Heart right ventricle (tissue), 16 donors: Measurements from ENCODE around the gene NHLRC1. TPM values are rescaled to one million over a fixed set of nuclear protein-coding genes. Genes with fewer than 3 reads are reported as not detected.

Experiments
- ATAC-seq, 8 donors: fragments of 200-7000 bp; cut with Tn5 transposase; one replicate each; pipeline ENCODE4 v1.9.1; 2020; ENCODE audit warnings: mild to moderate bottlenecking in 8 of 8, moderate library complexity in 8 of 8, moderate number of reproducible peaks in 1 of 8
- DNase-seq, 2 donors: peaks; one replicate each; pipeline ENCODE4 v3.0.0-alpha.2; 2020
- H3K27ac ChIP-seq, 10 donors: fragments of 200-600 bp; sonication (generic) in 2 of 10; one replicate each; pipeline versions ENCODE4 v1.5.0 to v1.8.0; 2020 to 2022; ENCODE audit warnings: mild to moderate bottlenecking in 3 of 10
- H3K27me3 ChIP-seq, 7 donors: fragments of 200-600 bp; one replicate each; pipeline ENCODE4 v1.8.0; 2021 to 2022; ENCODE audit warnings: mild to moderate bottlenecking in 2 of 7
- H3K36me3 ChIP-seq, 9 donors: fragments of 200-600 bp; sonication (generic) in 1 of 9; one replicate each; pipeline versions ENCODE4 v1.5.0 to v1.8.0; 2020 to 2022; ENCODE audit warnings: mild to moderate bottlenecking in 2 of 9
- H3K4me1 ChIP-seq, 9 donors: fragments of 200-600 bp; sonication (generic) in 1 of 9; one replicate each; pipeline versions ENCODE4 v1.5.0 to v1.8.0; 2020 to 2022; ENCODE audit warnings: mild to moderate bottlenecking in 4 of 9
- H3K4me3 ChIP-seq, 10 donors: fragments of 200-600 bp; sonication (generic) in 2 of 10; one replicate each; pipeline versions ENCODE4 v1.5.0 to v1.8.0; 2020 to 2022; ENCODE audit warnings: mild to moderate bottlenecking in 7 of 10, moderate library complexity in 2 of 10
- H3K9me3 ChIP-seq, 11 donors: fragments of 200-600 bp in 10 of 11; sonication (generic) in 2 of 11; one replicate each; pipeline versions ENCODE4 v1.5.0 to v1.8.0; 2013 to 2022; ENCODE audit warnings: mild to moderate bottlenecking in 2 of 11, control low read depth in 1 of 11, moderate library complexity in 1 of 11
- CTCF ChIP-seq, 9 donors: fragments of 200-600 bp; sonication (generic) in 2 of 9; IDR thresholded peaks; one replicate each; pipeline versions ENCODE4 v1.5.0 to v1.8.0; 2021 to 2022; ENCODE audit warnings: antibody characterized with exemption in 9 of 9, mild to moderate bottlenecking in 5 of 9, moderate library complexity in 1 of 9
- WGBS, 2 donors: extraction: QIAGEN DNeasy Blood & Tissue Kit; methylation state at CpG; one replicate each; pipeline ENCODE4 v1.1.7; 2013; ENCODE audit warnings: inconsistent platforms in 1 of 2; 5-methylcytosine and 5-hydroxymethylcytosine counted together
- intact Hi-C, 10 donors: fragments of 100-400 bp; cut with DNase I; formaldehyde crosslinking; loops; one replicate each; pipeline versions ENCODE4 v1.11.1 to v1.14.2; 2022
- polyA plus RNA-seq, 2 donors: library from polyadenylated mRNA; stranded (reverse); fragments of 200-250 nt; gene quantifications; one replicate each; pipeline ENCODE4 v1.2.3, GENCODE V29; 2013
- total RNA-seq, 10 donors: library from RNA; stranded (reverse); fragmentation: NEBNext Ultra II Directional in 3 of 10; extraction: Animal tissue kit (Norgen Biotek cat#: 25700) in 3 of 10; gene quantifications; one replicate each; pipeline versions ENCODE4 v1.2.1 to v1.2.4, GENCODE V29; 2021 to 2023
- donor health status: Arrhythmogenic right ventricular cardiomyopathy.
- donor health status: ischemic (EF 13 %, LVEDD 7.1; RV severe dilation, severe dysfunction).
- donor health status: healthy with polysubstance abuse.
- donor health status: DM: no; HTN: yes; CAD: no.
- donor health status: DM: no; HTN: no; CAD: no.
- donor health status: ischemic (EF 25% LVEDD 6.9; RV normal size, moderate dysfunction).
- donor health status: ischemic (EF 25% LVEDD 5.7; RV mildly dilated, moderate dysfunction).
- donor health status: healthy.
- donor health status: DM: yes; HTN: yes; CAD: no.
- donor health status: Ischemic cardiomyopathy.
- donor health status: ischemic (EF 35%, LVEDD 5.7; RV mildly dilated, moderate dysfunction).
- donor health status: nonischemic (EF 11% LVEDD 7.7; RV severe dilation, severe dysfunction).
- donor health status: DM: yes; HTN: yes; CAD: no.
- donor health status: PGD.
- donor health status: ischemic (EF 29% LVEDD 5.4; RV normal size, mild dysfunction).
- donor health status: nonischemic (EF 23%, LVEDD 6.1; RV moderate dilation, normal function).

Gene NHLRC1
- total and polyA plus RNA-seq, 12 donors, result 0.73 to 2.5 (median 1.4) TPM

GRCh38 chr6:18147160-18147559 is 24.7 kb upstream of the NHLRC1 start:
- ATAC-seq, result no peak
- no peak for TF ChIP-seq CTCF (IDR thresholded peaks at IDR 0.05)
- 85 to 92% methylated on average over 2 of the region's 2 CpGs for WGBS, 2 donors
- intact Hi-C loops, result no loop called here
- H3K4me1 ChIP-seq, result peaks cover 0 to 3% (median 0%) of the 10 kb centered on the region in 9 donors
- no peak overlapping the region for H3K27ac ChIP-seq
- H3K27me3 ChIP-seq, result no peaks in the 10 kb centered on the region
- H3K36me3 ChIP-seq, result peaks cover 0 to 71% (median 10%) of the 10 kb centered on the region in 9 donors
- no peaks in the 10 kb centered on the region for H3K9me3 ChIP-seq
- H3K4me3 ChIP-seq, result no peak overlapping the region
- DNase-seq, result no peak

GRCh38 chr6:18142591-18142861 is 20.0 kb upstream of the NHLRC1 start:
- Histone ChIP-seq H3K4me1 (no peaks in the 10 kb centered on the region), H3K9me3 (no peaks in the 10 kb centered on the region), H3K4me3 (no peak overlapping the region), H3K36me3 (peaks cover 0 to 99% (median 18%) of the 10 kb centered on the region in 9 donors), H3K27me3 (no peaks in the 10 kb centered on the region), H3K27ac (no peak overlapping the region)
- 97 to 100% methylated on average over 3 of the region's 3 CpGs for WGBS, 2 donors
- TF ChIP-seq CTCF (IDR thresholded peaks at IDR 0.05), result no peak
- intact Hi-C loops, result no loop called here
- ATAC-seq (no peak), DNase-seq (no peak)

GRCh38 chr6:18141805-18142590 is 19.5 kb upstream of the NHLRC1 start:
- no peak for TF ChIP-seq CTCF (IDR thresholded peaks at IDR 0.05)
- WGBS, 2 donors, result 87 to 88% methylated on average over 13 of the region's 13 CpGs
- ATAC-seq (no peak), DNase-seq (no peak)
- H3K4me1 ChIP-seq, result no peaks in the 10 kb centered on the region
- H3K4me3 ChIP-seq, result no peak overlapping the region
- peaks cover 0 to 99% (median 18%) of the 10 kb centered on the region in 9 donors for H3K36me3 ChIP-seq
- intact Hi-C loops, result no loop called here
- no peaks in the 10 kb centered on the region for H3K9me3 ChIP-seq
- no peaks in the 10 kb centered on the region for H3K27me3 ChIP-seq
- H3K27ac ChIP-seq, result no peak overlapping the region

- H3K4me3 ChIP-seq, result no peak overlapping the region
- H3K27me3 ChIP-seq, result no peaks in the 10 kb centered on the region
- no peak for ATAC-seq
- intact Hi-C loops, result no loop called here
- H3K4me1 ChIP-seq, result no peaks in the 10 kb centered on the region
- H3K36me3 ChIP-seq, result peaks cover 0 to 100% (median 18%) of the 10 kb centered on the region in 9 donors
- TF ChIP-seq CTCF (IDR thresholded peaks at IDR 0.05), result no peak
- DNase-seq, result no peak
- WGBS, 2 donors, result 87 to 94% methylated on average over 6 of the region's 6 CpGs
- H3K27ac ChIP-seq, result no peak overlapping the region
- no peaks in the 10 kb centered on the region for H3K9me3 ChIP-seq
Measured at GRCh38 chr6:18139935-18140621, 17.6 kb upstream of the NHLRC1 start.
